Sigmoid colon (tissue), 7 donors: ENCODE measurements around the gene EPAS1. TPM values are rescaled to one million over a fixed set of nuclear protein-coding genes. Genes with fewer than 3 reads are reported as not detected.

Experiments used
- DNase-seq: peaks from one replicate; pipeline ENCODE4 v3.0.0-alpha.2; 2019
- H3K27ac ChIP-seq, 4 donors: fragments of 200-600 bp; sonication (generic); one replicate each; pipeline ENCODE4 v1.5.1; 2016 to 2019; ENCODE audit warnings: mild to moderate bottlenecking in 1 of 4
- H3K27me3 ChIP-seq, 3 donors: fragments of 200-600 bp; sonication (generic); one replicate each; pipeline ENCODE4 v1.5.1; 2019; ENCODE audit warnings: mild to moderate bottlenecking in 1 of 3
- H3K36me3 ChIP-seq, 4 donors: fragments of 200-600 bp; sonication (generic); one replicate each; pipeline ENCODE4 v1.5.1; 2016 to 2019
- H3K4me1 ChIP-seq, 4 donors: fragments of 200-600 bp; sonication (generic); one replicate each; pipeline ENCODE4 v1.5.1; 2017 to 2019
- H3K4me3 ChIP-seq, 4 donors: fragments of 200-600 bp; sonication (generic); one replicate each; pipeline ENCODE4 v1.5.1; 2017 to 2019; ENCODE audit warnings: mild to moderate bottlenecking in 2 of 4, moderate library complexity in 1 of 4
- H3K9me3 ChIP-seq, 4 donors: fragments of 200-600 bp in 3 of 4; sonication (generic) in 3 of 4; one replicate each; pipeline versions ENCODE4 v1.5.1 to v1.6.1; 2013 to 2019
- EP300 ChIP-seq, 4 donors: sonication (generic); formaldehyde crosslinking; IDR thresholded peaks; one replicate each; pipeline ENCODE4 v1.6.1; 2017; ENCODE audit warnings: antibody characterized with exemption in 4 of 4
- POLR2A ChIP-seq, 2 donors: fragments of 450-650 bp; IDR thresholded peaks; one replicate each; pipeline ENCODE4 v1.6.1; 2016; ENCODE audit warnings: antibody characterized with exemption in 2 of 2, mild to moderate bottlenecking in 2 of 2, moderate library complexity in 2 of 2
- POLR2AphosphoS5 ChIP-seq, 4 donors: sonication (generic); formaldehyde crosslinking; IDR thresholded peaks; one replicate each; pipeline ENCODE4 v1.6.1; 2017; ENCODE audit warnings: antibody characterized with exemption in 4 of 4
- WGBS, 2 donors: extraction: QIAGEN DNeasy Blood & Tissue Kit; methylation state at CpG; one replicate each; pipeline ENCODE4 v1.1.7; 2013; 5-methylcytosine and 5-hydroxymethylcytosine counted together
- intact Hi-C: fragments of 100-400 bp; cut with DNase I; formaldehyde crosslinking; loops from one replicate; pipeline ENCODE4 v1.15.1; 2023
- polyA plus RNA-seq, 3 donors: library from polyadenylated mRNA; stranded (reverse); fragments of 200-250 nt; gene quantifications; one replicate each; pipeline ENCODE4 v1.2.3, GENCODE V29; 2013
- total RNA-seq, 4 donors: library from RNA; depleted of rRNA; stranded (reverse); fragments of >200 nt; gene quantifications; one replicate each; pipeline ENCODE4 v1.1.0, GENCODE V29; 2016
- TF ChIP-seq, protein P1 (sequence below), 4 experiments: fragments of 450-650 bp in 3 of 4; fragments of 200-600 bp in 1 of 4; IDR thresholded peaks; one replicate each; pipeline ENCODE4 v1.5.1; 2016 to 2019; ENCODE audit warnings: antibody characterized with exemption in 4 of 4, mild to moderate bottlenecking in 3 of 4, moderate library complexity in 2 of 4
- donor health status: healthy with polysubstance abuse.
- donor health status: Bipolar disorder and iron deficiency.
- donor health status: healthy.

Gene EPAS1
- total and polyA plus RNA-seq, 7 donors, result 56.8 to 97.8 (median 62.2) TPM

GRCh38 chr2:46286715-46287114, 10.5 kb upstream of the EPAS1 start:
- intact Hi-C loops, result no loop called here
- DNase-seq, result no peak
- no peak overlapping the region for H3K27ac ChIP-seq
- no peaks in the 10 kb centered on the region for H3K27me3 ChIP-seq
- H3K36me3 ChIP-seq, result no peaks in the 10 kb centered on the region
- H3K4me1 ChIP-seq, result peaks cover 0 to 11% (median 7%) of the 10 kb centered on the region in 4 donors
- no peak for TF ChIP-seq EP300 (IDR thresholded peaks at IDR 0.05)
- no peak for TF ChIP-seq POLR2A (IDR thresholded peaks at IDR 0.05)
- TF ChIP-seq, protein P1, sequence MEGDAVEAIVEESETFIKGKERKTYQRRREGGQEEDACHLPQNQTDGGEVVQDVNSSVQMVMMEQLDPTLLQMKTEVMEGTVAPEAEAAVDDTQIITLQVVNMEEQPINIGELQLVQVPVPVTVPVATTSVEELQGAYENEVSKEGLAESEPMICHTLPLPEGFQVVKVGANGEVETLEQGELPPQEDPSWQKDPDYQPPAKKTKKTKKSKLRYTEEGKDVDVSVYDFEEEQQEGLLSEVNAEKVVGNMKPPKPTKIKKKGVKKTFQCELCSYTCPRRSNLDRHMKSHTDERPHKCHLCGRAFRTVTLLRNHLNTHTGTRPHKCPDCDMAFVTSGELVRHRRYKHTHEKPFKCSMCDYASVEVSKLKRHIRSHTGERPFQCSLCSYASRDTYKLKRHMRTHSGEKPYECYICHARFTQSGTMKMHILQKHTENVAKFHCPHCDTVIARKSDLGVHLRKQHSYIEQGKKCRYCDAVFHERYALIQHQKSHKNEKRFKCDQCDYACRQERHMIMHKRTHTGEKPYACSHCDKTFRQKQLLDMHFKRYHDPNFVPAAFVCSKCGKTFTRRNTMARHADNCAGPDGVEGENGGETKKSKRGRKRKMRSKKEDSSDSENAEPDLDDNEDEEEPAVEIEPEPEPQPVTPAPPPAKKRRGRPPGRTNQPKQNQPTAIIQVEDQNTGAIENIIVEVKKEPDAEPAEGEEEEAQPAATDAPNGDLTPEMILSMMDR (IDR thresholded peaks at IDR 0.05), result no peak
- TF ChIP-seq POLR2AphosphoS5 (IDR thresholded peaks at IDR 0.05), result no peak
- H3K9me3 ChIP-seq, result no peaks in the 10 kb centered on the region
- WGBS, 2 donors, result 62 to 80% methylated on average over 3 of the region's 3 CpGs
- no peak overlapping the region for H3K4me3 ChIP-seq

GRCh38 chr2:46290078-46290477, 7.1 kb upstream of the EPAS1 start:
- peak overlapping the region in 1 of 4 donors; percentile 35 for H3K27ac ChIP-seq
- TF ChIP-seq EP300 (IDR thresholded peaks at IDR 0.05), result no peak
- H3K36me3 ChIP-seq, result no peaks in the 10 kb centered on the region
- 92% methylated on average over 5 of the region's 5 CpGs for WGBS, 2 donors
- H3K4me3 ChIP-seq, result no peak overlapping the region
- intact Hi-C loops, result loop anchor here (10.0 kb wide), 1 partner anchor 195 kb away; no protein-coding TSS in a partner anchor
- no peaks in the 10 kb centered on the region for H3K9me3 ChIP-seq
- no peaks in the 10 kb centered on the region for H3K27me3 ChIP-seq
- peaks cover 0 to 11% (median 7%) of the 10 kb centered on the region in 4 donors for H3K4me1 ChIP-seq
- DNase-seq, result no peak

DNA sequence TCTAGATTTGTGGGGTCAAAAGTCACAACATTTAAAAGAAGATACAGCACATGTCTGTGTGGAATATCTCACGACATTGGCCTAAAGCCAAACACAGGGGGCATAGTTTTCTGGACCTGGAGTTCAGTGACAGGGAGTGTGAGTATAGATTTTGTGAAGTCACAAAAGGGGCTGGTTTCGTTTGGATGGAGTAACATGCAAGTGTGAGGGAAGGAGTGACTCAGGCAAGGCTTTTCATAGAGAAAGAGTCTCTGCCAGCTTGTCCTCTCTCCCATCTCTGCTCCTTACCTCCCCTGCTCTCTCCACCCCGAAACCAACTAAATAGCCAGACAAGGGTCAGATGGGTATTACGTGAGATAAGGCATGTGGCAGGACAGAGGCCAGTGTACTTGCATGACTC, 3.7 kb upstream of the EPAS1 start:
- DNase-seq, result no peak
- Histone ChIP-seq H3K27ac (no peak overlapping the region), H3K27me3 (no peaks in the 10 kb centered on the region), H3K4me1 (peaks cover 0 to 25% (median 15%) of the 10 kb centered on the region in 4 donors), H3K36me3 (no peaks in the 10 kb centered on the region), H3K4me3 (no peak overlapping the region), H3K9me3 (no peaks in the 10 kb centered on the region)
- intact Hi-C loops, result loop anchor here (10.0 kb wide), 1 partner anchor 199 kb away; no protein-coding TSS in a partner anchor
- 78 to 85% methylated on average over 4 of the region's 4 CpGs for WGBS, 2 donors
- TF ChIP-seq POLR2AphosphoS5 (IDR thresholded peaks at IDR 0.05) (no peak), EP300 (IDR thresholded peaks at IDR 0.05) (no peak), POLR2A (IDR thresholded peaks at IDR 0.05) (no peak)
- TF ChIP-seq, protein P1 (IDR thresholded peaks at IDR 0.05), result no peak

GRCh38 chr2:46294176-46294836, 2.9 kb upstream of the EPAS1 start:
- H3K4me3 ChIP-seq, result no peak overlapping the region
- no peaks in the 10 kb centered on the region for H3K36me3 ChIP-seq
- H3K27ac ChIP-seq, result no peak overlapping the region
- TF ChIP-seq EP300 (IDR thresholded peaks at IDR 0.05), result no peak
- TF ChIP-seq POLR2A (IDR thresholded peaks at IDR 0.05), result no peak
- TF ChIP-seq POLR2AphosphoS5 (IDR thresholded peaks at IDR 0.05), result no peak
- TF ChIP-seq, protein P1 (IDR thresholded peaks at IDR 0.05), result peak in 2 of 4 experiments; percentile 12 to 15
- intact Hi-C loops, result loop anchor here (10.0 kb wide), 1 partner anchor 200 kb away; no protein-coding TSS in a partner anchor
- no peaks in the 10 kb centered on the region for H3K27me3 ChIP-seq
- H3K4me1 ChIP-seq, result peaks cover 0 to 30% (median 21%) of the 10 kb centered on the region in 4 donors
- 54 to 64% methylated on average over 7 of the region's 7 CpGs for WGBS, 2 donors
- DNase-seq, result no peak
- no peaks in the 10 kb centered on the region for H3K9me3 ChIP-seq

DNA sequence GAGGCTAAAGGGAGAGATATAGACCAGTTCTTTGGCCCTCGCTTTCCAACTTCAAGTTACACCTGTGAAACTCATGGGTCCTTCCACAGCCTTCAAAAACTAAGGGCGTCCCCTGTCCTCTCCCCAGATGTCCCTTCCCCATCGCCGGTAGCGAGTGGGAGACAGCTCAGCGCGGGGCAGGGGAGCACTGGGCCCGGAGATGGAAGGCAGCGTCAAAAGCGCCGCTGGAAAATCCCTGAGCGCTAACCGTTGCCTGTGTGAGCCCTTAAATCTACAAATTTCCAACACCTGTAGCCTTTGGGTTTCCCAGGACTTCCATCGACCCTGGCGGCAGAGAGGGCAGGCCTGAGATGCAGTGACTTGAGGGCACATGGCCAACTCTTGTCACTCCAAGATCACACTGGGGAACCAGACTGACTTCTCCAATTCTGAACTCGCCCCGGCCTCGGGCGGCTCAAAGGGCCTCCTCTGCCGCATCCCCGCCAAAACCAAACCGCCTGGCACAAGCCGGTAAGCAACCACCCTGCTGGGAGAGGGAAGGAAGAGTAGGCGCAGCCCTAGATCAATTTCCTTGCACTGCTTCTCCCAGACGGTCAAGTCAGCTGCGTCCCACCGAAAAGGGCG, 879 bp upstream of the EPAS1 start:
- Histone ChIP-seq H3K27me3 (no peaks in the 10 kb centered on the region), H3K4me3 (peak overlapping the region; percentile 62 to 81 (median 72)), H3K4me1 (peaks cover 0 to 31% (median 16%) of the 10 kb centered on the region in 4 donors), H3K9me3 (no peaks in the 10 kb centered on the region), H3K36me3 (no peaks in the 10 kb centered on the region), H3K27ac (peak overlapping the region; percentile 88 to 93 (median 90))
- TF ChIP-seq POLR2AphosphoS5 (IDR thresholded peaks at IDR 0.05) (no peak), EP300 (IDR thresholded peaks at IDR 0.05) (no peak), POLR2A (IDR thresholded peaks at IDR 0.05) (no peak)
- TF ChIP-seq, protein P1 (IDR thresholded peaks at IDR 0.05), result no peak
- intact Hi-C loops, result loop anchor here (2.0 to 10.0 kb wide), 5 partner anchors 68 to 284 kb away; no protein-coding TSS in a partner anchor
- DNase-seq, result peak; percentile 79
- WGBS, 2 donors, result 30 to 42% methylated on average over 28 of the region's 28 CpGs
